ENCODE data around the gene PCBD2. TPM values are rescaled to one million over a fixed set of nuclear protein-coding genes. Genes with fewer than 3 reads are reported as not detected.
A peak's percentile ranks its signal among the peaks of the same experiment; 100 is the strongest.

PCBD2 gene
- total and polyA plus RNA-seq, 9 donors = 4.5 to 13.1 (median 8.8) TPM

- no peaks in the 10 kb centered on the region for H3K36me3 ChIP-seq
- no peaks in the 10 kb centered on the region for H3K27me3 ChIP-seq
- DNase-seq = no peak
- H3K9me3 ChIP-seq = no peaks in the 10 kb centered on the region
- intact Hi-C loops (cut with DNase I) = no loop called here
- no peak overlapping the region for H3K27ac ChIP-seq
- peaks cover 2% of the 10 kb centered on the region for H3K4me1 ChIP-seq (ENCODE audit: insufficient read depth)
- no peak overlapping the region for H3K4me3 ChIP-seq
- WGBS, 3 donors = 93 to 97% (median 95%) methylated on average over 5 of the region's 5 CpGs
- TF ChIP-seq POLR2A (IDR thresholded peaks at IDR 0.05) = no peak
- TF ChIP-seq CTCF (IDR thresholded peaks at IDR 0.05) = no peak
- TF ChIP-seq EP300 (IDR thresholded peaks at IDR 0.05) = no peak
Observed at GRCh38 chr5:134934202-134934601, 29.3 kb downstream of the PCBD2 start.

- Histone ChIP-seq H3K4me3 (no peak overlapping the region), H3K36me3 (no peaks in the 10 kb centered on the region), H3K27ac (peak overlapping the region in 1 of 2 donors; percentile 8), H3K27me3 (no peaks in the 10 kb centered on the region), H3K9me3 (no peaks in the 10 kb centered on the region), H3K4me1 (ENCODE audit: insufficient read depth) (peaks cover 2% of the 10 kb centered on the region)
- no peak for TF ChIP-seq CTCF (IDR thresholded peaks at IDR 0.05)
- intact Hi-C loops (cut with DNase I) = no loop called here
- no peak for DNase-seq
- WGBS, 3 donors = 43 to 57% (median 51%) methylated on average over 12 of the region's 12 CpGs
Observed at GRCh38 chr5:134935711-134936602, 31.0 kb downstream of the PCBD2 start.

- intact Hi-C loops (cut with DNase I) = no loop called here
- Histone ChIP-seq H3K36me3 (no peaks in the 10 kb centered on the region), H3K4me3 (no peak overlapping the region), H3K4me1 (ENCODE audit: insufficient read depth) (peaks cover 2% of the 10 kb centered on the region), H3K27me3 (no peaks in the 10 kb centered on the region), H3K27ac (no peak overlapping the region), H3K9me3 (no peaks in the 10 kb centered on the region)
- 91 to 97% (median 95%) methylated on average over 8 of the region's 8 CpGs for WGBS, 3 donors
- DNase-seq = no peak
- TF ChIP-seq CTCF (IDR thresholded peaks at IDR 0.05) = no peak
- TF ChIP-seq POLR2A (IDR thresholded peaks at IDR 0.05) = no peak
- no peak for TF ChIP-seq EP300 (IDR thresholded peaks at IDR 0.05)
Observed at GRCh38 chr5:134937526-134937925, 32.6 kb downstream of the PCBD2 start.

GRCh38 chr5:134938030-134938429, 33.1 kb downstream of the PCBD2 start:
- intact Hi-C loops (cut with DNase I) = no loop called here
- no peaks in the 10 kb centered on the region for H3K27me3 ChIP-seq
- H3K27ac ChIP-seq = no peak overlapping the region
- no peak for DNase-seq
- H3K4me3 ChIP-seq = no peak overlapping the region
- H3K4me1 ChIP-seq (ENCODE audit: insufficient read depth) = peaks cover 2% of the 10 kb centered on the region
- no peaks in the 10 kb centered on the region for H3K9me3 ChIP-seq
- WGBS, 3 donors = 92 to 93% (median 93%) methylated on average over 6 of the region's 6 CpGs
- no peaks in the 10 kb centered on the region for H3K36me3 ChIP-seq
- TF ChIP-seq CTCF (IDR thresholded peaks at IDR 0.05) = no peak
- no peak for TF ChIP-seq EP300 (IDR thresholded peaks at IDR 0.05)
- TF ChIP-seq POLR2A (IDR thresholded peaks at IDR 0.05) = no peak

Data from ovary (tissue), 9 donors.